ENCODE measurements around the gene FGF12. TPM values are rescaled to one million over a fixed set of nuclear protein-coding genes. Genes with fewer than 3 reads are reported as not detected.

Gene FGF12
- total RNA-seq, 1 experiment from 2014 or later = 0.09 TPM

- no peaks in the 10 kb centered on the region for H3K36me3 Mint-ChIP-seq (ENCODE audit: insufficient read depth, unreplicated experiment)
- no peaks in the 10 kb centered on the region for H3K27me3 Mint-ChIP-seq (ENCODE audit: insufficient read depth, unreplicated experiment)
- H3K9me3 Mint-ChIP-seq (ENCODE audit: unreplicated experiment) = no peaks in the 10 kb centered on the region
- TF ChIP-seq, protein P1, sequence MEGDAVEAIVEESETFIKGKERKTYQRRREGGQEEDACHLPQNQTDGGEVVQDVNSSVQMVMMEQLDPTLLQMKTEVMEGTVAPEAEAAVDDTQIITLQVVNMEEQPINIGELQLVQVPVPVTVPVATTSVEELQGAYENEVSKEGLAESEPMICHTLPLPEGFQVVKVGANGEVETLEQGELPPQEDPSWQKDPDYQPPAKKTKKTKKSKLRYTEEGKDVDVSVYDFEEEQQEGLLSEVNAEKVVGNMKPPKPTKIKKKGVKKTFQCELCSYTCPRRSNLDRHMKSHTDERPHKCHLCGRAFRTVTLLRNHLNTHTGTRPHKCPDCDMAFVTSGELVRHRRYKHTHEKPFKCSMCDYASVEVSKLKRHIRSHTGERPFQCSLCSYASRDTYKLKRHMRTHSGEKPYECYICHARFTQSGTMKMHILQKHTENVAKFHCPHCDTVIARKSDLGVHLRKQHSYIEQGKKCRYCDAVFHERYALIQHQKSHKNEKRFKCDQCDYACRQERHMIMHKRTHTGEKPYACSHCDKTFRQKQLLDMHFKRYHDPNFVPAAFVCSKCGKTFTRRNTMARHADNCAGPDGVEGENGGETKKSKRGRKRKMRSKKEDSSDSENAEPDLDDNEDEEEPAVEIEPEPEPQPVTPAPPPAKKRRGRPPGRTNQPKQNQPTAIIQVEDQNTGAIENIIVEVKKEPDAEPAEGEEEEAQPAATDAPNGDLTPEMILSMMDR (IDR thresholded peaks at IDR 0.05; ENCODE audit: unreplicated experiment) = no peak
- CTCF ChIA-PET = interaction anchor here (0.6 kb wide), 1 partner anchor 690 kb away, joined by 3 read pairs; no protein-coding TSS in a partner anchor
- no TSS peak for BruUV-seq (replicated peaks)
- POLR2A ChIA-PET = interaction anchor here (1.1 kb wide), 1 partner anchor 11 kb away, joined by 3 read pairs; no protein-coding TSS in a partner anchor
- peaks cover 6% of the 10 kb centered on the region for H3K4me1 Mint-ChIP-seq (ENCODE audit: insufficient read depth, unreplicated experiment)
- H3K27ac Mint-ChIP-seq (ENCODE audit: low read depth, unreplicated experiment) = no peak overlapping the region
- no peak overlapping the region for H3K4me3 Mint-ChIP-seq (ENCODE audit: unreplicated experiment)
- no peak for DNase-seq (ENCODE audit: unreplicated experiment)
- intact Hi-C loops (cut with micrococcal nuclease) = loop anchor here (10.0 kb wide), 1 partner anchor 768 kb away; no protein-coding TSS in a partner anchor
Measured at GRCh38 chr3:192183109-192183508, 544.2 kb downstream of the FGF12 start.

DNA sequence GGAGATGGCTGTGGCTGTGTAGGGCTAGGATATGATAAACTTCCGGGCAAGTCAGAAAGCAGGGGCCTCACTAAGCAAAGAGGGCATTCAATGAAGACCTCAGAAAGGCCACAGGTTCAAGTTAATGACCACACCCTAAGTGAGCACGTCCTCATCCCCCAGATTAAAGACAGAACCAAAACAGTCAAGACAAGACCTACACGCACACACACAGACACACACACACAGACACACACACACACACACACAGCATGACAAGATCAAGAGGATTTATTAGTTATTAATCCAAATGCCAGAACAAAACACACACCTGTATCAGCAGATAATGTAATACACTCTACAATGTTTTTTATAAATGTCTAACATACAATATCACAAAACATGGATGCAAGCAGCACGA, 546.2 kb downstream of the FGF12 start:
- Mint-ChIP-seq H3K4me3 (ENCODE audit: unreplicated experiment) (no peak overlapping the region), H3K36me3 (ENCODE audit: insufficient read depth, unreplicated experiment) (no peaks in the 10 kb centered on the region), H3K27me3 (ENCODE audit: insufficient read depth, unreplicated experiment) (no peaks in the 10 kb centered on the region), H3K27ac (ENCODE audit: low read depth, unreplicated experiment) (no peak overlapping the region), H3K4me1 (ENCODE audit: insufficient read depth, unreplicated experiment) (no peaks in the 10 kb centered on the region), H3K9me3 (ENCODE audit: unreplicated experiment) (no peaks in the 10 kb centered on the region)
- no TSS peak for BruUV-seq (replicated peaks)
- ChIA-PET POLR2A (no interaction called here), CTCF (interaction anchor here (0.6 kb wide), 1 partner anchor 14 kb away, joined by 3 read pairs; no protein-coding TSS in a partner anchor)
- intact Hi-C loops (cut with micrococcal nuclease) = loop anchor here (10.0 kb wide), 1 partner anchor 766 kb away; no protein-coding TSS in a partner anchor
- no peak for DNase-seq (ENCODE audit: unreplicated experiment)
- TF ChIP-seq, protein P1 (IDR thresholded peaks at IDR 0.05; ENCODE audit: unreplicated experiment) = no peak

DNA sequence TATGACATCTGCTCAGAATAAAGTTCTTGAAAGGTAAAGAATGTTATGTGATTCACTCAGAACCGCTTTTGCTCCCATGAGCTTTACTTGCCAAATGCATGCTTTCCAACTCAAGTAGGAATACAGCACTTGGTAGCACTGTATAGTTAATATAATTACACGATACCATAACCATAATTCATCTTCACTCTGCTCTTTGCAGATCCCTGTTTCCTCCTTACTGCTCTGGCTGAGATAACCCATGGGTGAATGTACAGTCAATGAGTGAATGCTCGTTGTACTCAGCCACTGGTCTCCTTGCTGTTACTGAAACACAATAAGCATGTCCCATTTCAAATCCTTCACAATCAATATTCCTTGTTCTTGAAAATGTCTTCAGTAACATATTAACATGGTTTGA, 550.0 kb downstream of the FGF12 start:
- DNase-seq (ENCODE audit: unreplicated experiment) = no peak
- Mint-ChIP-seq H3K27me3 (ENCODE audit: insufficient read depth, unreplicated experiment) (no peaks in the 10 kb centered on the region), H3K36me3 (ENCODE audit: insufficient read depth, unreplicated experiment) (no peaks in the 10 kb centered on the region), H3K4me3 (ENCODE audit: unreplicated experiment) (no peak overlapping the region), H3K27ac (ENCODE audit: low read depth, unreplicated experiment) (no peak overlapping the region), H3K9me3 (ENCODE audit: unreplicated experiment) (no peaks in the 10 kb centered on the region), H3K4me1 (ENCODE audit: insufficient read depth, unreplicated experiment) (no peaks in the 10 kb centered on the region)
- intact Hi-C loops (cut with micrococcal nuclease) = no loop called here
- TF ChIP-seq, protein P1 (IDR thresholded peaks at IDR 0.05; ENCODE audit: unreplicated experiment) = no peak
- no TSS peak for BruUV-seq (replicated peaks)
- ChIA-PET CTCF (interaction anchor here (2.1 kb wide), 1 partner anchor 10 kb away, joined by 15 read pairs; no protein-coding TSS in a partner anchor), POLR2A (no interaction called here)

GRCh38 chr3:192174283-192174682, 553.1 kb downstream of the FGF12 start:
- CTCF ChIA-PET = interaction anchor here (1.0 to 1.1 kb wide), 2 partner anchors 14 to 249 kb away, joined by 3 to 4 read pairs; no protein-coding TSS in a partner anchor

More at GRCh38 chr3:192174283-192174682, 553.1 kb downstream of the FGF12 start:
- no peak for DNase-seq (ENCODE audit: unreplicated experiment)
- POLR2A ChIA-PET = no interaction called here
- H3K4me1 Mint-ChIP-seq (ENCODE audit: insufficient read depth, unreplicated experiment) = peaks cover 6% of the 10 kb centered on the region
- H3K27me3 Mint-ChIP-seq (ENCODE audit: insufficient read depth, unreplicated experiment) = no peaks in the 10 kb centered on the region
- no peaks in the 10 kb centered on the region for H3K36me3 Mint-ChIP-seq (ENCODE audit: insufficient read depth, unreplicated experiment)
- no TSS peak for BruUV-seq (replicated peaks)
- H3K4me3 Mint-ChIP-seq (ENCODE audit: unreplicated experiment) = no peak overlapping the region
- TF ChIP-seq, protein P1 (IDR thresholded peaks at IDR 0.05; ENCODE audit: unreplicated experiment) = no peak
- intact Hi-C loops (cut with micrococcal nuclease) = no loop called here
- H3K27ac Mint-ChIP-seq (ENCODE audit: low read depth, unreplicated experiment) = no peak overlapping the region
- H3K9me3 Mint-ChIP-seq (ENCODE audit: unreplicated experiment) = no peaks in the 10 kb centered on the region

All from MCF 10A (cell line).